Activated T-helper 17 cell treated with anti-CD3 and anti-CD28 coated beads, Interleukin-2, amount 50 U/mL, for 72 hours (primary cell): Measurements from ENCODE around the gene LAP3. TPM values are rescaled to one million over a fixed set of nuclear protein-coding genes. Genes with fewer than 3 reads are reported as not detected.

Experiments used
- ATAC-seq: fragments of 150-1000 bp; cut with Tn5 transposase; replicated peaks from 2 replicates; pipeline ENCODE4 v1.10.0; 2021; ENCODE audit warnings: mild to moderate bottlenecking, moderate library complexity
- H3K27ac Mint-ChIP-seq: one replicate; pipeline ENCODE4 v1.8.0; 2022; ENCODE audit warnings: mixed read lengths
- H3K27me3 Mint-ChIP-seq: one replicate; pipeline ENCODE4 v1.8.0; 2022; ENCODE audit warnings: mixed read lengths
- H3K36me3 Mint-ChIP-seq: one replicate; pipeline ENCODE4 v1.8.0; 2022; ENCODE audit warnings: low read depth, mild to moderate bottlenecking, mixed read lengths
- H3K4me1 Mint-ChIP-seq: one replicate; pipeline ENCODE4 v1.8.0; 2022; ENCODE audit warnings: mixed read lengths
- H3K4me3 Mint-ChIP-seq: one replicate; pipeline ENCODE4 v1.8.0; 2022; ENCODE audit warnings: mild to moderate bottlenecking, mixed read lengths
- H3K9me3 Mint-ChIP-seq: one replicate; pipeline ENCODE4 v1.8.0; 2022; ENCODE audit warnings: mixed read lengths
- total RNA-seq, 2 donors: library from RNA; stranded (reverse); gene quantifications; one replicate each; pipeline ENCODE4 v1.2.3, GENCODE V29; 2022

The LAP3 gene
- total RNA-seq, 2 donors from 2014 or later, result 58.8 to 109 TPM

DNA sequence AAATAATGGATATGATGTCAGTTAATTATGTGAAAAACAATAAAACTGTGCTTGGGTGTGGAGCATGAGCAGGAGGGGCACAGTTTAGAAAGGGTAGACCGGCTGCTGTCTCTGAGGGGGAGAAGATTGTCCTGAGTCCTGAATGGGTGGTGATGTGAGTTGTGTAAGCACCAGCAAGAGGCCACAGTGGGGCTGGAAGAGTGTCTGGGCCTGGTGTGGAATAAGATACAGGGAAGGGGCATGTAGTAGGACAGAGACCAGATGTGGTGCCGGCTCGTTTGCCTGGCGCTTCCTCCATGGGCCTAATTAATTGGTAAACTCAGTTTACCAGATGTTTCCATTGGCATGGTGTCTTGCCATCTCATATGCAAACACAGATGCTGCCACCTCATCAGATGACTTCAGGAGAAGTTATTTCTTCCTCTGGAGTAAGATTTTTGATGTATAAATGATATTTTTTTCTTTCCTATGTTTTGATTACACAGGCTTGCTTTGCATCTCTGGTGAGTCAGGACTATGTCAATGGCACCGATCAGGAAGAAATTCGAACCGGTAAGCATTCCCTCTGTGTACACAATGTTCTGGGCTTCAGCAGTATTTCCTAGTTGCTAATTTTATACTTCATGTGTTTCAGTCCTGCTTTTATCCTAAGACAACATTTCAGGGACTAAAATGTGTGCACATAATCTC, 42.6 kb downstream of the LAP3 start:
- H3K27me3 Mint-ChIP-seq, result no peaks in the 10 kb centered on the region
- H3K9me3 Mint-ChIP-seq, result no peaks in the 10 kb centered on the region
- H3K4me3 Mint-ChIP-seq, result peak overlapping the region; percentile 21
- peak overlapping the region; percentile 74 for H3K27ac Mint-ChIP-seq
- H3K4me1 Mint-ChIP-seq, result peaks cover 25% of the 10 kb centered on the region
- no peak for ATAC-seq
- H3K36me3 Mint-ChIP-seq, result peaks cover 90% of the 10 kb centered on the region

- no peak overlapping the region for H3K4me3 Mint-ChIP-seq
- H3K27me3 Mint-ChIP-seq, result no peaks in the 10 kb centered on the region
- H3K27ac Mint-ChIP-seq, result peak overlapping the region; percentile 67
- ATAC-seq, result no peak
- H3K4me1 Mint-ChIP-seq, result peaks cover 13% of the 10 kb centered on the region
- H3K36me3 Mint-ChIP-seq, result peaks cover 100% of the 10 kb centered on the region
- no peaks in the 10 kb centered on the region for H3K9me3 Mint-ChIP-seq
These were observed 46.5 kb downstream of the LAP3 start for GRCh38 chr4:17623451-17624001.

GRCh38 chr4:17624821-17625220, 47.8 kb downstream of the LAP3 start:
- Mint-ChIP-seq H3K4me1 (peaks cover 5% of the 10 kb centered on the region), H3K4me3 (no peak overlapping the region), H3K27me3 (no peaks in the 10 kb centered on the region), H3K27ac (peak overlapping the region; percentile 67), H3K9me3 (no peaks in the 10 kb centered on the region), H3K36me3 (peaks cover 100% of the 10 kb centered on the region)
- no peak for ATAC-seq

DNA sequence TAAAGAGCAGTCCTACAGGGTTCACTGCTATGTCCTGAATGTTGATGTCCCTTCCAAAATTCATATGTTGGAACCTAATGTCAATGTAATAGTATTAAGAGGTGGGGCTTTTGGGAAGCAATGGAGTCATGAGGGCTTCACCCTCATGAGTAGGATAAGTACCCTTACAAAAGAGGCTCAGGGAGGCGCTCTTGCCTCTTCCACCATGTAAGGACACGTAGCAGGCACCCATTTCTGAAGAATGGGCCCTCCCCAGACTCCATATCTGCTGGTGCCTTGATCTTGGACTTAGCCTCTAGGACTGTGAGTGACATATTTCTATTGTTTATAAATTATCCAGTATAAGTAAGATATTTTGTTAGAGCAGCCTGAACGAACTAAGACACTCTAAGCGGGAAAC, 53.2 kb downstream of the LAP3 start:
- H3K4me1 Mint-ChIP-seq, result no peaks in the 10 kb centered on the region
- no peak overlapping the region for H3K4me3 Mint-ChIP-seq
- H3K27ac Mint-ChIP-seq, result no peak overlapping the region
- peaks cover 99% of the 10 kb centered on the region for H3K36me3 Mint-ChIP-seq
- H3K27me3 Mint-ChIP-seq, result no peaks in the 10 kb centered on the region
- no peak for ATAC-seq
- no peaks in the 10 kb centered on the region for H3K9me3 Mint-ChIP-seq

DNA sequence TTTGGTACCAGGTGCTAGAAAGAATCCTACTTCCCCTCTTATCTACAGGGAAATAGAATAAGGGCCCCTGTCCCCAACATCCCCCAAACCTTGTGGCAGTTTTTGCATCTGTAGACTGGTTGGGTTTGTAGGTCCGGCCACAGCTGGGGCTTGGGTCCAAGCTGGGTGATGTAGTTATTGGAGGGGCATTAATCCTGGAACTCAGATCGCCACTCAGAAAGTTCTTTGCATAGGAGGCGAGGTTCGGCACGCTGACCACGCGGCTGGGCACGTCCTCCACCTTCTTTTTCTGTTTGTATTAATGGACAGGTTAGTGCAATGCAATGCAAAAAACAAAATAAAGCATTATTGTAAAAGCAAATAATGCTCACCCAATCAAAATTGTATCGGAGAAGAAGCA, 56.6 kb downstream of the LAP3 start:
- no peak for ATAC-seq
- H3K36me3 Mint-ChIP-seq, result peaks cover 90% of the 10 kb centered on the region
- H3K4me3 Mint-ChIP-seq, result no peak overlapping the region
- H3K4me1 Mint-ChIP-seq, result no peaks in the 10 kb centered on the region
- H3K9me3 Mint-ChIP-seq, result no peaks in the 10 kb centered on the region
- H3K27ac Mint-ChIP-seq, result peak overlapping the region; percentile 56
- no peaks in the 10 kb centered on the region for H3K27me3 Mint-ChIP-seq

DNA sequence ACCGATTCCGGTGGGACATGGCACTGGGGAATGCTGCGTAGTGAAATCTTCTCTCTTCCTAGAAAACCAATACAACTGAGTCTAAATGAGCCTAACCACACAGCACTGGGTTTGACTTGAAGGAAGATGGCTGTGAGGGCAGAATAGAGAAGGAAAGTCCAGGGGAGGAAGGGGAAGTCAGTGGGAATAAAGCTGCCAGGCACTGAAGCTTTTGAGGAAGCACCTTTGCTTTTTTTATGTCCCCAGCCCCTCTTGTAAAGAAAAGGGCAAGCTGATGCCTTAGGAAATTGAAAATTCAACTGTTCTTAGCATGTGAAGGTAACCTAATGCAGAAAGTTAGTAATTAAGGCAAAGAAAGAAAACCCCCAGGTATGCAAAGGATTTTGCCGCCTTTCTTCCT, 58.1 kb downstream of the LAP3 start:
- Mint-ChIP-seq H3K4me1 (no peaks in the 10 kb centered on the region), H3K4me3 (no peak overlapping the region), H3K9me3 (no peaks in the 10 kb centered on the region), H3K36me3 (peaks cover 75% of the 10 kb centered on the region), H3K27me3 (no peaks in the 10 kb centered on the region), H3K27ac (peak overlapping the region; percentile 6)
- ATAC-seq, result no peak

DNA sequence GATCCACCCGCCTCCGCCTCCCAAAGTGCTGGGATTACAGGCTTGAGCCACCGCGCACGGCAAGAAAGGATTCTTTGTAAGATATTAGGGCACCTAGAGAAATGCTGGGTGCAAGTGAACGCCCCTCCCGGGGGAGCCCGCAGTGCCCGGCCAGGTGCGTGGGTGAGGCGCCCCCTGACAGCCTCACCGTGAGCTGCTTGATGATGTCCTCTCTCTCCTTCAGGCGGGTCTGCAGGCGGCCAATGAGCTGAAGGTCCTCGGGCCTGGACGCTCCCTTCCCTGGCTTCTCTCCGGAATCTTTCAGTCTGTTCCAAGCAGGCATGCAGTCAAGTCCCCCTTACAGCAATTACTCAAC, 59.3 kb downstream of the LAP3 start:
- Mint-ChIP-seq H3K4me1 (no peaks in the 10 kb centered on the region), H3K27ac (no peak overlapping the region), H3K36me3 (peaks cover 63% of the 10 kb centered on the region), H3K9me3 (no peaks in the 10 kb centered on the region), H3K4me3 (no peak overlapping the region), H3K27me3 (no peaks in the 10 kb centered on the region)
- ATAC-seq, result no peak

DNA sequence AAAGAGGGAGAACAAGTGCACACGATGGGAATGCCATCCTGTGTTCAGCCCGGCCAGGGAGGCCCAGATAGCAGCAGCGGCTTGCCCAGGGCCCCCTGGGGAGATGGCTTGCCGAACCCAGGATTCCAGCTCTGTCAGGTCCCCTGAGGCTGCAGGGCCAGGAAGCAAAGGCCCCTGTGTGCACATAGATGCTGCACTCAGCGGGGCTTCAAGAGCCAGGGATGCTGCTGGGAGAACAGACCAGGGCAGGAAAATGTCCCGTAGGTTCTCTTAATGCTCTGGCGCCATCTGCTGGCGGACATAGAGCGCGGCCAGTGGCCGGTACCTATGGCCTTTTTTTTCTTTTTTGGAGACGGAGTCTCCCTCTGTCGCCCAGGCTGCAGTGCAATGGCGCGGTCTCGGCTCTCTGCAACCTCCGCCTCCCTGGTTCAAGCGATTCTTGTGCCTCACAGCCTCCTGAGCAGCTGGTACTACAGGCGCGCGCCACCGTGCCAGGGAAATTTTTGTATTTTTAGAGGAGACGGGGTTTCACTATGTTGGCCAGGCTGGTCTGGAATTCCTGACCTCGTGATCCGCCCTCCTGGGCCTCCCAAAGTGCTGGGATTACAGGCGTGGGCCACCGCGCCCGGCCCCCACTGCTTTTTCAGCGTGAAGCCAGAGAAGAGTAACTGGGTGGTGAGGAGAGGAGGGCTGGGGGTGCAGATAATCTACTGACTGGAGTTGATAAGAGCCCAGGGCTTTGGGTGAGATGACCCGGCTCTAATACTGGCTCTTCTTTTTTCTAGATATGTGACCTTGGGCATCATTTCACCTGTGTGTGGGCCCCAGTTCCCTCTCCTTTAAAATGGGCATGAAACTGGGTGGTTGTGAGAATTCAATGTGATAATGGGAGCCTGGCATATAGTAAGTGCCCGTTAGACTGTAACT, 60.0 kb downstream of the LAP3 start:
- ATAC-seq, result peak; percentile 91
- H3K36me3 Mint-ChIP-seq, result peaks cover 56% of the 10 kb centered on the region
- no peaks in the 10 kb centered on the region for H3K9me3 Mint-ChIP-seq
- H3K27me3 Mint-ChIP-seq, result no peaks in the 10 kb centered on the region
- no peak overlapping the region for H3K4me3 Mint-ChIP-seq
- H3K27ac Mint-ChIP-seq, result no peak overlapping the region
- no peaks in the 10 kb centered on the region for H3K4me1 Mint-ChIP-seq

- no peaks in the 10 kb centered on the region for H3K4me1 Mint-ChIP-seq
- H3K36me3 Mint-ChIP-seq, result peaks cover 41% of the 10 kb centered on the region
- no peak for ATAC-seq
- H3K4me3 Mint-ChIP-seq, result no peak overlapping the region
- H3K9me3 Mint-ChIP-seq, result no peaks in the 10 kb centered on the region
- H3K27me3 Mint-ChIP-seq, result no peaks in the 10 kb centered on the region
- no peak overlapping the region for H3K27ac Mint-ChIP-seq
These were observed 62.1 kb downstream of the LAP3 start for GRCh38 chr4:17639136-17639535.

GRCh38 chr4:17642398-17642783, 65.4 kb downstream of the LAP3 start:
- H3K27ac Mint-ChIP-seq, result no peak overlapping the region

DNA sequence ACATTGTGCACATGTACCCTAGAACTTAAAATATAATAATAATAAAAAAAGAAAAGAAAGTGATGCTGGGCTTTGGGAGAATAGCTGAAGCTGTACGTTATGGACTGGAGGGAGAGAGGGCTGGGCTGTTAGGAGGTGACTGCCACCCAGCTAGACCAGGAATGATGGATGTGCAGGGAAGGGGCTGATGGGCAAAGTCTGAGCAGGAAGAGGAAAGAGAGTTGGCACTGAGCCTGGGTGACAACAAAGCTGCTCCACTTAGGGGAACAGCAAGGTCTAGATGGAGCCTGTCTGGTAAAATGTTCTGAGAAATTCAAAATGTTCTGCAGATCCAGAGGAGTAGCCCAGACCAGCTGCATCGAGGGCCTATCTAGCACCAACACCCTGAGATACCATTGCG, 69.7 kb downstream of the LAP3 start:
- Mint-ChIP-seq H3K27me3 (peaks cover 6% of the 10 kb centered on the region), H3K4me3 (no peak overlapping the region), H3K4me1 (peaks cover 3% of the 10 kb centered on the region), H3K9me3 (no peaks in the 10 kb centered on the region), H3K36me3 (peaks cover 5% of the 10 kb centered on the region), H3K27ac (no peak overlapping the region)
- ATAC-seq, result no peak

More at GRCh38 chr4:17642398-17642783, 65.4 kb downstream of the LAP3 start:
- H3K4me3 Mint-ChIP-seq, result no peak overlapping the region
- peaks cover 15% of the 10 kb centered on the region for H3K36me3 Mint-ChIP-seq
- no peaks in the 10 kb centered on the region for H3K27me3 Mint-ChIP-seq
- no peaks in the 10 kb centered on the region for H3K9me3 Mint-ChIP-seq
- ATAC-seq, result no peak
- no peaks in the 10 kb centered on the region for H3K4me1 Mint-ChIP-seq

DNA sequence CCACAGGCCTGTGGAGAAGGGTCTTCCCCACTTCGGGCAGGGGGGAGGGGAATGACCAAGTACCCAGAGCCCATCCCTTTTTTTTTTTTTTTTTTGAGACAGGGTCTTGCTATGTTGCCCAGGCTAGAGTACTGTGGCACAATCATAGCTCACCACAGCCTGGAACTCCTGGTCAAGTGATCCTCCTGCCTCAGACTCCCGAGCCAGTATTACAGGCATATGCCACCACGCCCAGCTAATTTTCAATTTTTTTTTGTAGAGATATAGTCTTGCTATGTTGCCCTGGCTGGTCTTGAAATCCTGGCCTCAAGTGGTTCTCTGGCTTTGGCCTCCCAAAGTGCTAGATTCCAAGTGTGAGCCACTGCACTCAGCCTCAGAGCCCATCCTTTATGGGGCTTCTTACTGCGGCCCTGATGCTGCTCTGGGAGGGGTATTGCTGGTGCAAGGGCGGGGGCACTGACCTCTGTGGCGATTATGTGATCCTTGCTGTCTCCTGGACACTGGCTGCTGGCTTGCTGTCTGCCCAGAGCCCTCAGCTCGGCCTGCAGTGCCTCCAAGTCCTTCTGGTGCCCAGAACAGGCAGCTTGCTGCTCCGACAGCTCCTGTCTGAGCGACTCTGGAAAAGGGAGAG, 70.3 kb downstream of the LAP3 start:
- peaks cover 6% of the 10 kb centered on the region for H3K4me1 Mint-ChIP-seq

GRCh38 chr4:17647927-17648326, 70.9 kb downstream of the LAP3 start:
- no peak overlapping the region for H3K27ac Mint-ChIP-seq
- H3K9me3 Mint-ChIP-seq, result no peaks in the 10 kb centered on the region
- H3K4me3 Mint-ChIP-seq, result no peak overlapping the region
- H3K36me3 Mint-ChIP-seq, result no peaks in the 10 kb centered on the region
- H3K27me3 Mint-ChIP-seq, result peaks cover 6% of the 10 kb centered on the region
- peaks cover 6% of the 10 kb centered on the region for H3K4me1 Mint-ChIP-seq
- no peak for ATAC-seq

More for the DNA sequence above, 70.3 kb downstream of the LAP3 start:
- Mint-ChIP-seq H3K36me3 (peaks cover 5% of the 10 kb centered on the region), H3K27me3 (peaks cover 6% of the 10 kb centered on the region), H3K4me3 (no peak overlapping the region), H3K27ac (no peak overlapping the region), H3K9me3 (no peaks in the 10 kb centered on the region)
- ATAC-seq, result no peak

GRCh38 chr4:17650406-17650805, 73.4 kb downstream of the LAP3 start:
- no peak overlapping the region for H3K27ac Mint-ChIP-seq
- H3K9me3 Mint-ChIP-seq, result no peaks in the 10 kb centered on the region
- H3K27me3 Mint-ChIP-seq, result peaks cover 6% of the 10 kb centered on the region
- H3K4me1 Mint-ChIP-seq, result peaks cover 6% of the 10 kb centered on the region
- H3K36me3 Mint-ChIP-seq, result no peaks in the 10 kb centered on the region
- no peak overlapping the region for H3K4me3 Mint-ChIP-seq
- ATAC-seq, result no peak
